AG04450 (cell line): ENCODE results near the gene DYNLT1. TPM values are rescaled to one million over a fixed set of nuclear protein-coding genes. Genes with fewer than 3 reads are reported as not detected.

Experiments used
- CTCF ChIA-PET: fragments of 300-600, 350-600 bp; formaldehyde crosslinking; extraction: SDS; loops from one replicate; lab custom pipeline; 2022; ENCODE audit warnings: antibody characterized with exemption, inconsistent platforms; lab: Charles Lee
- POLR2A ChIA-PET: fragments of 350-600 bp; formaldehyde crosslinking; extraction: SDS; loops from one replicate; lab custom pipeline; 2021; ENCODE audit warnings: antibody characterized with exemption, inconsistent platforms; lab: Yijun Ruan, JAX
- DNase-seq: peaks from one replicate; pipeline ENCODE4 v3.0.0-alpha.2; 2011; ENCODE audit warnings: low read depth, low spot score
- H3K27ac ChIP-seq: one replicate; pipeline ENCODE4 v1.5.1; 2012; ENCODE audit warnings: low read depth, low read length, control low read depth
- H3K27me3 ChIP-seq: one replicate; pipeline ENCODE4 v1.6.0; 2012; ENCODE audit warnings: low read length; ENCODE audit not compliant: control insufficient read depth, insufficient read depth
- H3K4me3 ChIP-seq: 2 replicates; pipeline ENCODE4 v1.5.1; 2011; ENCODE audit warnings: mild to moderate bottlenecking, low read depth, low read length, control low read depth
- H3K9me3 ChIP-seq: 2 replicates; pipeline ENCODE4 v1.5.1; 2012; ENCODE audit warnings: low read length; ENCODE audit not compliant: control insufficient read depth, insufficient read depth
- polyA plus RNA-seq: library from polyadenylated mRNA; depleted of rRNA; stranded (reverse); fragments of >200 nt; gene quantifications from 2 replicates; pipeline ENCODE4 v1.2.3, GENCODE V29; 2011
- TF ChIP-seq, protein P1 (sequence below): IDR thresholded peaks from 2 replicates; pipeline ENCODE4 v1.5.1; 2011; ENCODE audit warnings: low read depth, low read length, control low read depth, inconsistent platforms

The DYNLT1 gene
- polyA plus RNA-seq, 1 experiment: 422 TPM

DNA sequence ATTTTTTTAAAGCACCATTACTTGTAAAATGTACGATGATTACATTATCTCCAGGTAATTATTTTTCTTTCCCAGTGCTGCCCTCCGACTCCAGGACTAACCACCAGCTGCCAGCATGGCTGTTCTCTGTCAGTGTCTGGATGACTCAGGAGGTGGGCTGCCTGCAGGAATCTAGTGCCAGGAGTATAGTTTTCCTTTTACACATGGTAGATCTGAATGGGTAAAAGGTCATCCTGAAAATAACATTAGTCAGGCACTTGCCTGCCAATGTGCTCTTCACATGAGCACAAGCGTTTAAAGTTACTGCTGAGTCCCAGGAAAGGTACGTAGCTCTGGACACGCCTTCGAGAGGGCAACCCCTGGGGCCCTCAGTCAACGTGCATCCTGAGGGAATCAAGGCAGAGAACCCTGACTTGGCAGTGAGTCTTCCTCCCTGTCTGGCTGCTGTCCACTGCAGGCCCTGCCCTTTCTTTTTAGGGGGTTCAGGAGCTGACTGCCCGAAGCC, 2.4 kb downstream of the DYNLT1 start:
- TF ChIP-seq, protein P1, sequence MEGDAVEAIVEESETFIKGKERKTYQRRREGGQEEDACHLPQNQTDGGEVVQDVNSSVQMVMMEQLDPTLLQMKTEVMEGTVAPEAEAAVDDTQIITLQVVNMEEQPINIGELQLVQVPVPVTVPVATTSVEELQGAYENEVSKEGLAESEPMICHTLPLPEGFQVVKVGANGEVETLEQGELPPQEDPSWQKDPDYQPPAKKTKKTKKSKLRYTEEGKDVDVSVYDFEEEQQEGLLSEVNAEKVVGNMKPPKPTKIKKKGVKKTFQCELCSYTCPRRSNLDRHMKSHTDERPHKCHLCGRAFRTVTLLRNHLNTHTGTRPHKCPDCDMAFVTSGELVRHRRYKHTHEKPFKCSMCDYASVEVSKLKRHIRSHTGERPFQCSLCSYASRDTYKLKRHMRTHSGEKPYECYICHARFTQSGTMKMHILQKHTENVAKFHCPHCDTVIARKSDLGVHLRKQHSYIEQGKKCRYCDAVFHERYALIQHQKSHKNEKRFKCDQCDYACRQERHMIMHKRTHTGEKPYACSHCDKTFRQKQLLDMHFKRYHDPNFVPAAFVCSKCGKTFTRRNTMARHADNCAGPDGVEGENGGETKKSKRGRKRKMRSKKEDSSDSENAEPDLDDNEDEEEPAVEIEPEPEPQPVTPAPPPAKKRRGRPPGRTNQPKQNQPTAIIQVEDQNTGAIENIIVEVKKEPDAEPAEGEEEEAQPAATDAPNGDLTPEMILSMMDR: no peak
- H3K4me3 ChIP-seq: peak overlapping the region; percentile 97
- POLR2A ChIA-PET: interaction anchor here (1.0 kb wide), 1 partner anchor 13 kb away, joined by 3 read pairs; no protein-coding TSS in a partner anchor
- CTCF ChIA-PET: interaction anchor here (0.6 to 4.4 kb wide), 3 partner anchors 49 to 470 kb away, joined by 3 to 28 read pairs (median 4); no protein-coding TSS in a partner anchor
- H3K9me3 ChIP-seq: no peaks in the 10 kb centered on the region
- H3K27ac ChIP-seq: peak overlapping the region; percentile 92
- DNase-seq: peak; percentile 78
- H3K27me3 ChIP-seq: no peaks in the 10 kb centered on the region

GRCh38 chr6:158640519-158640918, 4.0 kb downstream of the DYNLT1 start:
- H3K27ac ChIP-seq: no peak overlapping the region

GRCh38 chr6:158639056-158639455, 5.5 kb downstream of the DYNLT1 start:
- TF ChIP-seq, protein P1: no peak
- no peaks in the 10 kb centered on the region for H3K27me3 ChIP-seq
- no peak overlapping the region for H3K4me3 ChIP-seq
- no peak overlapping the region for H3K27ac ChIP-seq
- POLR2A ChIA-PET: no interaction called here
- CTCF ChIA-PET: interaction anchor here (0.6 to 2.5 kb wide), 3 partner anchors 52 to 559 kb away, joined by 4 to 8 read pairs (median 5); no protein-coding TSS in a partner anchor
- no peak for DNase-seq
- no peaks in the 10 kb centered on the region for H3K9me3 ChIP-seq

More at GRCh38 chr6:158640519-158640918, 4.0 kb downstream of the DYNLT1 start:
- ChIA-PET POLR2A (no interaction called here), CTCF (interaction anchor here (0.9 to 2.1 kb wide), 2 partner anchors 51 to 419 kb away, joined by 4 to 5 read pairs; no protein-coding TSS in a partner anchor)
- Histone ChIP-seq H3K9me3 (no peaks in the 10 kb centered on the region), H3K27me3 (no peaks in the 10 kb centered on the region), H3K4me3 (no peak overlapping the region)
- no peak for DNase-seq
- TF ChIP-seq, protein P1: no peak

- Histone ChIP-seq H3K9me3 (no peaks in the 10 kb centered on the region), H3K27me3 (no peaks in the 10 kb centered on the region), H3K27ac (no peak overlapping the region), H3K4me3 (no peak overlapping the region)
- ChIA-PET CTCF (interaction anchor here (0.6 to 2.5 kb wide), 3 partner anchors 53 to 558 kb away, joined by 4 to 8 read pairs (median 5); no protein-coding TSS in a partner anchor), POLR2A (interaction anchor here (0.6 kb wide), 1 partner anchor 1143 kb away, joined by 3 read pairs; no protein-coding TSS in a partner anchor)
- no peak for DNase-seq
- TF ChIP-seq, protein P1: no peak
Measured at GRCh38 chr6:158638324-158638854, 6.2 kb downstream of the DYNLT1 start.

- H3K27ac ChIP-seq: no peak overlapping the region
- CTCF ChIA-PET: interaction anchor here (2.5 kb wide), 1 partner anchor 423 kb away, joined by 8 read pairs; no protein-coding TSS in a partner anchor
- H3K9me3 ChIP-seq: no peaks in the 10 kb centered on the region
- DNase-seq: no peak
- H3K4me3 ChIP-seq: no peak overlapping the region
- TF ChIP-seq, protein P1: no peak
- no peaks in the 10 kb centered on the region for H3K27me3 ChIP-seq
- POLR2A ChIA-PET: no interaction called here
Measured at GRCh38 chr6:158636778-158637177, 7.8 kb downstream of the DYNLT1 start.
